ES-I3 (cell line): ENCODE measurements around the gene SPTLC3.

Experiments used
- H3K36me3 ChIP-seq: 2 replicates; pipeline ENCODE4 v1.6.1; 2013; ENCODE audit warnings: mild to moderate bottlenecking, low read length, control low read depth, moderate library complexity; ENCODE audit not compliant: insufficient read depth
- H3K4me1 ChIP-seq: 2 replicates; pipeline ENCODE4 v1.6.1; 2013; ENCODE audit warnings: mild to moderate bottlenecking, control low read depth, low read length; ENCODE audit not compliant: insufficient read depth
- H3K9ac ChIP-seq: 2 replicates; pipeline ENCODE4 v1.6.1; 2013; ENCODE audit warnings: low read depth, mild to moderate bottlenecking, low read length, moderate library complexity
- H3K9me3 ChIP-seq: 2 replicates; pipeline ENCODE4 v1.6.1; 2013; ENCODE audit warnings: mild to moderate bottlenecking, low read length, moderate library complexity; ENCODE audit not compliant: control insufficient read depth, insufficient read depth

SPTLC3 gene

GRCh38 chr20:13140201-13140600 lies 131.4 kb downstream of the SPTLC3 start:
- Histone ChIP-seq H3K4me1 (no peaks in the 10 kb centered on the region), H3K36me3 (no peaks in the 10 kb centered on the region), H3K9ac (no peak overlapping the region), H3K9me3 (no peaks in the 10 kb centered on the region)

- H3K9me3 ChIP-seq, result no peaks in the 10 kb centered on the region
- H3K36me3 ChIP-seq, result no peaks in the 10 kb centered on the region
- H3K4me1 ChIP-seq, result no peaks in the 10 kb centered on the region
- H3K9ac ChIP-seq, result no peak overlapping the region
Observed at GRCh38 chr20:13140775-13141174, 132.0 kb downstream of the SPTLC3 start.

- H3K36me3 ChIP-seq, result no peaks in the 10 kb centered on the region
- no peak overlapping the region for H3K9ac ChIP-seq
- no peaks in the 10 kb centered on the region for H3K9me3 ChIP-seq
- no peaks in the 10 kb centered on the region for H3K4me1 ChIP-seq
Observed at GRCh38 chr20:13141546-13141945, 132.8 kb downstream of the SPTLC3 start.

- no peak overlapping the region for H3K9ac ChIP-seq
- no peaks in the 10 kb centered on the region for H3K36me3 ChIP-seq
- H3K9me3 ChIP-seq, result no peaks in the 10 kb centered on the region
- H3K4me1 ChIP-seq, result no peaks in the 10 kb centered on the region
Observed at GRCh38 chr20:13142143-13142542, 133.4 kb downstream of the SPTLC3 start.

GRCh38 chr20:13147071-13147963 lies 138.5 kb downstream of the SPTLC3 start:
- H3K4me1 ChIP-seq, result no peaks in the 10 kb centered on the region
- no peaks in the 10 kb centered on the region for H3K36me3 ChIP-seq
- no peak overlapping the region for H3K9ac ChIP-seq
- H3K9me3 ChIP-seq, result no peaks in the 10 kb centered on the region

- no peaks in the 10 kb centered on the region for H3K4me1 ChIP-seq
- no peak overlapping the region for H3K9ac ChIP-seq
- H3K36me3 ChIP-seq, result no peaks in the 10 kb centered on the region
- no peaks in the 10 kb centered on the region for H3K9me3 ChIP-seq
Observed at GRCh38 chr20:13147971-13148370, 139.2 kb downstream of the SPTLC3 start.

GRCh38 chr20:13148402-13148801 lies 139.6 kb downstream of the SPTLC3 start:
- H3K36me3 ChIP-seq, result no peaks in the 10 kb centered on the region
- H3K4me1 ChIP-seq, result no peaks in the 10 kb centered on the region
- H3K9me3 ChIP-seq, result no peaks in the 10 kb centered on the region
- H3K9ac ChIP-seq, result no peak overlapping the region

GRCh38 chr20:13148961-13149360 lies 140.2 kb downstream of the SPTLC3 start:
- Histone ChIP-seq H3K9ac (no peak overlapping the region), H3K4me1 (no peaks in the 10 kb centered on the region), H3K36me3 (no peaks in the 10 kb centered on the region), H3K9me3 (no peaks in the 10 kb centered on the region)

- Histone ChIP-seq H3K4me1 (no peaks in the 10 kb centered on the region), H3K36me3 (no peaks in the 10 kb centered on the region), H3K9me3 (no peaks in the 10 kb centered on the region), H3K9ac (no peak overlapping the region)
Observed at GRCh38 chr20:13149371-13150105, 140.8 kb downstream of the SPTLC3 start.

GRCh38 chr20:13158369-13158768 lies 149.6 kb downstream of the SPTLC3 start:
- Histone ChIP-seq H3K9me3 (no peaks in the 10 kb centered on the region), H3K9ac (no peak overlapping the region), H3K36me3 (no peaks in the 10 kb centered on the region), H3K4me1 (no peaks in the 10 kb centered on the region)

GRCh38 chr20:13159889-13160288 lies 151.1 kb downstream of the SPTLC3 start:
- H3K36me3 ChIP-seq, result no peaks in the 10 kb centered on the region
- no peaks in the 10 kb centered on the region; the same call in 1 of the 2 replicates for H3K4me1 ChIP-seq
- H3K9me3 ChIP-seq, result no peaks in the 10 kb centered on the region
- no peak overlapping the region for H3K9ac ChIP-seq

GRCh38 chr20:13165203-13165602 lies 156.4 kb downstream of the SPTLC3 start:
- 0 out of 2 replicates have a peak, but pooled peaks cover 2% of the 10 kb centered on the region for H3K9me3 ChIP-seq
- H3K4me1 ChIP-seq, result no peaks in the 10 kb centered on the region; the same call in 1 of the 2 replicates
- H3K9ac ChIP-seq, result no peak overlapping the region
- no peaks in the 10 kb centered on the region for H3K36me3 ChIP-seq

- Histone ChIP-seq H3K36me3 (no peaks in the 10 kb centered on the region), H3K4me1 (no peaks in the 10 kb centered on the region; the same call in 1 of the 2 replicates), H3K9me3 (0 out of 2 replicates have a peak, but pooled peaks cover 2% of the 10 kb centered on the region), H3K9ac (no peak overlapping the region)
Observed at GRCh38 chr20:13166011-13166410, 157.2 kb downstream of the SPTLC3 start.

- Histone ChIP-seq H3K9me3 (0 out of 2 replicates have a peak, but pooled peaks cover 2% of the 10 kb centered on the region), H3K4me1 (no peaks in the 10 kb centered on the region; the same call in 1 of the 2 replicates), H3K36me3 (no peaks in the 10 kb centered on the region), H3K9ac (no peak overlapping the region)
Observed at GRCh38 chr20:13166437-13166836, 157.7 kb downstream of the SPTLC3 start.
